HFFc6 (cell line): ENCODE results near the gene TP53INP2. TPM values are rescaled to one million over a fixed set of nuclear protein-coding genes. Genes with fewer than 3 reads are reported as not detected.
"Not testable (repeated sequence)": the region's sequence is repeated elsewhere in the genome, so short reads cannot be mapped to it uniquely, and the experiment has no call there.

Source experiments
- DNase-seq: peaks from one replicate; pipeline ENCODE4 v3.0.0-alpha.2; 2018
- H3K27ac Mint-ChIP-seq: 2 replicates; pipeline ENCODE4 v1.8.0; 2020; ENCODE audit warnings: mild to moderate bottlenecking, mixed read lengths
- H3K27me3 Mint-ChIP-seq: 2 replicates; pipeline ENCODE4 v1.8.0; 2021; ENCODE audit warnings: mild to moderate bottlenecking, moderate library complexity, mixed read lengths; ENCODE audit not compliant: insufficient read depth
- H3K36me3 Mint-ChIP-seq: 2 replicates; pipeline ENCODE4 v1.8.0; 2021; ENCODE audit warnings: low read depth, mixed read lengths
- H3K4me1 Mint-ChIP-seq: 2 replicates; pipeline ENCODE4 v1.8.0; 2020; ENCODE audit warnings: low read depth, mixed read lengths
- H3K4me3 Mint-ChIP-seq: 2 replicates; pipeline ENCODE4 v1.8.0; 2020; ENCODE audit warnings: mild to moderate bottlenecking, moderate library complexity, mixed read lengths
- H3K9me3 Mint-ChIP-seq: 2 replicates; pipeline ENCODE4 v1.8.0; 2020; ENCODE audit warnings: mild to moderate bottlenecking, mixed read lengths
- CTCF ChIP-seq: fragments of 200-600 bp; sonication (generic); IDR thresholded peaks from 2 replicates; pipeline ENCODE4 v1.5.0; 2021; ENCODE audit warnings: antibody characterized with exemption, mild to moderate bottlenecking
- total RNA-seq, 6 experiments: library from RNA; stranded (reverse); fragmentation: NEBNext Ultra II Directional; extraction: Animal tissue kit (Norgen Biotek cat#: 25700); gene quantifications; 2 replicates in 1 of 6; 3 replicates in 5 of 6; pipeline ENCODE4 v1.2.3, GENCODE V29; 2021

TP53INP2 gene
- total RNA-seq, 6 experiments from 2014 or later: 14.2 to 23.8 (median 21.3) TPM

DNA sequence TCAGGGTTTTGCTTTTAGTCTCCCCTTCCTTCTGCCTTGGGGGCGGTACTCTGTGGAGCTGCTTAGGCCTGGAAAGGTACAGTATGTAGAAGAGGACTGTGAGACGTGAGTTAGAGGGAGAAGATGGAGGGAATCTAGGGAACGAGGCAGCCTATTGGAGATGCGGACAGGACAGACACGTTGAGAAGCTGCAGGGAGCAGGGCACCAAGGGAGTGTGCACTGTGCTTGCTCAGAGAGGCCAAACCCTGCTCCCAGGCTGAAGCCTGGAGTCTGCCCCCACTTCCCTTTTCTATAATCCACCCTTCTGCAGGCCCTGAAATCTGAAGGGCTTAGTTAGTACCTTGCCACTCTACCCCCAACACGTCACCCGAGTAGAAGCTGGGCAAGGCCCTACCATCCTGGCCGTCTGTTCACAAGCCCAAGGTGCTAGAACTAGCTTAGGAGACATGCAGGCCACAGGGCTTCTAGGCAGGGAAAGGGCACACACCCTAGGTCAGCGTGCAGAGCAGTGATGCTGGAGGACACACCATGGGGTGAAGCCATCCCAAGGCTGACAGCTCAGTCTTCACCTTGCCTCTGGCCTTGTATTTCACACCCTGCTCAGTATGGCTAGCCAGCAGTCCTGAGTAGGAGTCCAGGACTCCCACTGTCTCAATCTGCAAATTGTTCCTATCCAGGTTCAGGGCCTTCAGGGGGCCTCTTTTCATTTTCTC lies 6.9 kb downstream of the TP53INP2 start:
- Mint-ChIP-seq H3K36me3 (peaks cover 22% of the 10 kb centered on the region), H3K4me1 (peaks cover 71% of the 10 kb centered on the region), H3K27me3 (no peaks in the 10 kb centered on the region; the same call in 1 of the 2 replicates), H3K9me3 (no peaks in the 10 kb centered on the region), H3K4me3 (peak overlapping the region; percentile 89), H3K27ac (peak overlapping the region; percentile 69; the same call in 1 of the 2 replicates)
- TF ChIP-seq CTCF: no peak
- no peak for DNase-seq

- Mint-ChIP-seq H3K27me3 (no peaks in the 10 kb centered on the region; the same call in 1 of the 2 replicates), H3K4me3 (no peak overlapping the region), H3K9me3 (no peaks in the 10 kb centered on the region), H3K36me3 (peaks cover 22% of the 10 kb centered on the region), H3K4me1 (peaks cover 64% of the 10 kb centered on the region), H3K27ac (peak overlapping the region; percentile 82)
- DNase-seq: no peak
- no peak for TF ChIP-seq CTCF
These were observed 7.8 kb downstream of the TP53INP2 start for GRCh38 chr20:34711813-34712430.

- Mint-ChIP-seq H3K4me1 (peaks cover 64% of the 10 kb centered on the region), H3K27ac (peak overlapping the region; percentile 82)
These were observed 8.5 kb downstream of the TP53INP2 start for GRCh38 chr20:34712525-34713192.

GRCh38 chr20:34713194-34713943 lies 9.2 kb downstream of the TP53INP2 start:
- peak overlapping the region; percentile 67 for H3K4me3 Mint-ChIP-seq
- H3K27me3 Mint-ChIP-seq: no peaks in the 10 kb centered on the region; the same call in 1 of the 2 replicates
- peaks cover 27% of the 10 kb centered on the region for H3K36me3 Mint-ChIP-seq
- peak overlapping the region; percentile 85 for H3K27ac Mint-ChIP-seq
- peaks cover 59% of the 10 kb centered on the region for H3K4me1 Mint-ChIP-seq
- TF ChIP-seq CTCF: no peak
- DNase-seq: peak; percentile 98
- H3K9me3 Mint-ChIP-seq: no peaks in the 10 kb centered on the region

More at GRCh38 chr20:34712525-34713192, 8.5 kb downstream of the TP53INP2 start:
- Mint-ChIP-seq H3K9me3 (no peaks in the 10 kb centered on the region), H3K27me3 (no peaks in the 10 kb centered on the region; the same call in 1 of the 2 replicates), H3K36me3 (peaks cover 25% of the 10 kb centered on the region), H3K4me3 (peak overlapping the region; percentile 67; the same call in 1 of the 2 replicates)
- no peak for TF ChIP-seq CTCF
- no peak for DNase-seq

DNA sequence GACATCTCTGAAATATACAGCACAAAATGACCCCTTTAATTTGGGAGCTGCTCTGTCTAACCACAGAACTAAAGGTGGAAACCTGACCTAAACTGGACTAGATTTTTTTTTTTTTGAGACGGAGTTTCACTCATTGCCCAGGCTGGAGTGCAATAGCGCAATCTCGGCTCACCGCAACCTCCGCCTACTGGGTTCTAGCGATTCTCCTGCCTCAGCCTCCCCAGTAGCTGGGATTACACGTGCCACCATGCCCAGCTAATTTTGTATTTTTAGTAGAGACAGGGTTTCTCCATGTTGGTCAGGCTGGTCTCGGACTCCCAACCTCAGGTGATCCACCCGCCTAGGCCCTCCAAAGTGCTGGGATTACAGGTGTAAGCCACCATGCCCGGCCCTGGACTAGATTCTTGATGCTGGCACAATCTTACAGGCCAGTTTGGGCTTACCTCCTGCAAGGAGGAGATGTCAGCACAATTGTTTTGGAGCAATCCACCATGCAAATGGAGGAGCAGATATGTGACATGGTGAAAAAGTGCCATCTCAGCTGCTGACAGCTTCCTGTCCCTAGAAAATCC lies 9.9 kb downstream of the TP53INP2 start:
- H3K9me3 Mint-ChIP-seq, H3K27me3 Mint-ChIP-seq, DNase-seq: not testable (repeated sequence)
- Mint-ChIP-seq H3K4me1 (peaks cover 53% of the 10 kb centered on the region), H3K27ac (peak overlapping the region; percentile 85), H3K4me3 (peak overlapping the region; percentile 48; the same call in 1 of the 2 replicates), H3K36me3 (peaks cover 27% of the 10 kb centered on the region)
